SU-DHL-6 (cell line): ENCODE measurements around the gene THTPA.

Experiments
- H2AFZ ChIP-seq: fragments of 200-600 bp; sonication (generic); 2 replicates; pipeline ENCODE4 v1.6.1; 2014; ENCODE audit warnings: low read depth, mild to moderate bottlenecking, moderate library complexity, mixed read lengths, antibody characterized with exemption, low read length; ENCODE audit not compliant: severe bottlenecking
- H3F3A ChIP-seq: fragments of 200-600 bp; shearing (Covaris generic); 2 replicates; pipeline ENCODE4 v1.6.0; 2016; ENCODE audit warnings: antibody characterized with exemption, mild to moderate bottlenecking; ENCODE audit not compliant: insufficient read depth
- H3K27ac ChIP-seq: fragments of 200-600 bp; sonication (generic); 2 replicates; pipeline ENCODE4 v1.5.1; 2016; ENCODE audit warnings: low read depth, mild to moderate bottlenecking, low read length, moderate library complexity, mixed read lengths
- H3K27me3 ChIP-seq: fragments of 200-600 bp; sonication (generic), shearing (Covaris generic); 2 replicates; pipeline ENCODE4 v1.6.0; 2014; ENCODE audit warnings: mild to moderate bottlenecking, low read length
- H3K36me3 ChIP-seq: fragments of 200-600 bp; sonication (generic); 2 replicates; pipeline ENCODE4 v1.6.1; 2014; ENCODE audit warnings: mild to moderate bottlenecking, low read length, mixed read lengths
- H3K4me2 ChIP-seq: fragments of 300-600, 200-600 bp; shearing (Covaris generic), sonication (generic); 2 replicates; pipeline ENCODE4 v1.6.0; 2014; ENCODE audit warnings: low read length, low read depth, mild to moderate bottlenecking; ENCODE audit not compliant: poor library complexity, severe bottlenecking
- H3K4me3 ChIP-seq: fragments of 200-600 bp; sonication (generic); 2 replicates; pipeline ENCODE4 v1.5.1; 2014; ENCODE audit warnings: antibody characterized with exemption, low read length, mild to moderate bottlenecking, mixed read lengths; ENCODE audit not compliant: insufficient read depth, poor library complexity, severe bottlenecking
- H3K79me2 ChIP-seq: fragments of 200-600 bp; sonication (generic); 2 replicates; pipeline ENCODE4 v1.6.1; 2014; ENCODE audit warnings: mild to moderate bottlenecking, low read length, moderate library complexity; ENCODE audit not compliant: insufficient read depth
- H3K9ac ChIP-seq: fragments of 200-600 bp; sonication (generic); 2 replicates; pipeline ENCODE4 v1.7.0; 2014; ENCODE audit warnings: mild to moderate bottlenecking, low read length
- H3K9me2 ChIP-seq: fragments of 200-600 bp; sonication (generic); replicated peaks from 2 replicates; pipeline ENCODE4 v1.6.1; 2014; ENCODE audit warnings: low read length; ENCODE audit not compliant: insufficient read depth
- H3K9me3 ChIP-seq: fragments of 200-600 bp; sonication (generic); 2 replicates; pipeline ENCODE4 v1.6.1; 2014; ENCODE audit warnings: low read length, mixed read lengths; ENCODE audit not compliant: insufficient read depth
- H4K20me1 ChIP-seq: fragments of 200-600 bp; sonication (generic); 2 replicates; pipeline ENCODE4 v1.6.1; 2014; ENCODE audit warnings: low read depth, mild to moderate bottlenecking, antibody characterized with exemption, low read length, moderate library complexity, mixed read lengths
- EZH2phosphoT487 ChIP-seq: fragments of 200-600 bp; sonication (generic), shearing (Covaris generic); conservative IDR thresholded peaks from 2 replicates; pipeline ENCODE4 v1.6.1; 2018; ENCODE audit warnings: mild to moderate bottlenecking, antibody characterized with exemption, low read length, moderate library complexity, mixed read lengths
- TF ChIP-seq, protein P1 (sequence below): fragments of 200-600 bp; sonication (generic); IDR thresholded peaks from one replicate; pipeline ENCODE4 v1.5.1; 2017; ENCODE audit warnings: antibody characterized with exemption, mild to moderate bottlenecking, low read length, moderate library complexity; ENCODE audit not compliant: insufficient read depth, poor library complexity, severe bottlenecking

The THTPA gene

DNA sequence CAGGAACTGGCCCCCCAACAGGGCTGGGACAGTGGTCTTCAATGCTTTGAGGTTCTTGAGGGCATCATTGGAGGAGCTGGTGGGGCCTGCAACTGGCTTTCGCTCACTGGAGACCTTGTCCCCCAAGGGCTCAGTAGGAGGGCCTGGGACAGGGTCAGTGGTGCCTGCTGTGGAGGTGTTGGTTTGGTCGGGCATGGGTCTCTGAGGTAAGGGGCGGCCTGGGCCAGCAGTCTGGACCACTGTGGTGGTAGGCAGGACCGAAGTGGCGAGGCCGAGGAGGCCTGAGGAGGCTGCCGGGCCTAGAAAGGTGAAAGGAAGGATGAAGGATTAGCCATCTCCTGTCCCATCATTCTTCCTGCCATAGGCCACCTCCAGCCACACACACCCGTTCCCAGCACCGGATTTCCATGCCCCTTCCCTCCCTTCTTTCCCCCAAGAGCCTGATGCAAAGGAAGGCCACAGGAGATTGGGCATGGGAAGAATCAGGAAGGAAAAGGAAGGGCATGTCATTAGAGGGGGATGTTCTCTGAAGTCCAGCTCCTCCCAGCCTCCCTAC, 33.4 kb upstream of the THTPA start:
- no peaks in the 10 kb centered on the region for H3K36me3 ChIP-seq
- H3K9ac ChIP-seq, result no peak overlapping the region
- H3K9me3 ChIP-seq, result no peaks in the 10 kb centered on the region
- H3K9me2 ChIP-seq, result no peaks in the 10 kb centered on the region
- no peak overlapping the region for H2AFZ ChIP-seq
- no peak overlapping the region for H3K4me3 ChIP-seq
- no peak overlapping the region for H3K4me2 ChIP-seq
- H3K79me2 ChIP-seq, result no peaks in the 10 kb centered on the region
- H3K27ac ChIP-seq, result no peak overlapping the region
- no peaks in the 10 kb centered on the region for H3K27me3 ChIP-seq
- no peak for TF ChIP-seq EZH2phosphoT487
- TF ChIP-seq, protein P1, sequence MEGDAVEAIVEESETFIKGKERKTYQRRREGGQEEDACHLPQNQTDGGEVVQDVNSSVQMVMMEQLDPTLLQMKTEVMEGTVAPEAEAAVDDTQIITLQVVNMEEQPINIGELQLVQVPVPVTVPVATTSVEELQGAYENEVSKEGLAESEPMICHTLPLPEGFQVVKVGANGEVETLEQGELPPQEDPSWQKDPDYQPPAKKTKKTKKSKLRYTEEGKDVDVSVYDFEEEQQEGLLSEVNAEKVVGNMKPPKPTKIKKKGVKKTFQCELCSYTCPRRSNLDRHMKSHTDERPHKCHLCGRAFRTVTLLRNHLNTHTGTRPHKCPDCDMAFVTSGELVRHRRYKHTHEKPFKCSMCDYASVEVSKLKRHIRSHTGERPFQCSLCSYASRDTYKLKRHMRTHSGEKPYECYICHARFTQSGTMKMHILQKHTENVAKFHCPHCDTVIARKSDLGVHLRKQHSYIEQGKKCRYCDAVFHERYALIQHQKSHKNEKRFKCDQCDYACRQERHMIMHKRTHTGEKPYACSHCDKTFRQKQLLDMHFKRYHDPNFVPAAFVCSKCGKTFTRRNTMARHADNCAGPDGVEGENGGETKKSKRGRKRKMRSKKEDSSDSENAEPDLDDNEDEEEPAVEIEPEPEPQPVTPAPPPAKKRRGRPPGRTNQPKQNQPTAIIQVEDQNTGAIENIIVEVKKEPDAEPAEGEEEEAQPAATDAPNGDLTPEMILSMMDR, result no peak
- H4K20me1 ChIP-seq, result no peaks in the 10 kb centered on the region
- no peaks in the 10 kb centered on the region for H3F3A ChIP-seq

DNA sequence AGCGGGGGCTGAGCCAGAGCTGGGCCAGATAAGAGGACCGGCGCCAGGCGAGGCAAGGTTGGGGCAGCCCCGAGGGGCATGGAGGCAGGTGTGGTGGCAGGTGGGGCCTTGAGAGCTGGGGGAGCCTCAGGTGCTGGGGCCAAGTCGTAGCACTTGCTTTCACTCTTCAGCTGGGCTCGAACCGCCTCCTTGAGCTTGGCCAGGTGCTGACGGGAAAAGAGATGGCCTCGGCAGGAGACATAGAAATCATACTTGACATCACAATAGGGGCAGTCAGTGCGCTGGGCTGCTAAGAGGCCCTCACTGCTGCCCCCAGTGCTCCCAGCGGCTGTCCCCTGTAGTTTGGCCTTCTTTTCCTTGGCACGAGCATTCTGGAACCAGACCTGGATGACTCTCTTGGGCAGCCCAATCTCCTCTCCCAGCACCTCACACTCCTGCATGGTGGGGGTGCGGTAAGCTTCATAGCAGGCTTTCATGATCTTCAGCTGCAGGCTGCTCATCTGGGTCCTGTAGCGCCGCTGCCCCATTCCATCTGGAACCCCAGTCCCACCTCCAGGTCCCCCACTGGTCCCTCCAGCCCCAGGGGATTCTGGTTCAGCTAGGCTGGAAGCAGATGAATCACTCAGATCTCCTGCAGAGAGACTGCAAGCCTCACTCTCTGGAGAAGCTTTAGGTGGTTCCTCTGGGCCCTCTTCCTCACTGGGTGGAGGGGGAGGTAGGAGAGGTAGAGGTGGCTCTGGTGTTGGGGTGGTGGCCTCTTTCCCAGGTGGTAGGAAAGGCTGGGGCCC, 32.6 kb upstream of the THTPA start:
- Histone ChIP-seq H3K9me3 (no peaks in the 10 kb centered on the region), H3F3A (no peaks in the 10 kb centered on the region), H3K27me3 (no peaks in the 10 kb centered on the region), H2AFZ (no peak overlapping the region), H3K4me3 (no peak overlapping the region), H3K9me2 (no peaks in the 10 kb centered on the region), H3K36me3 (no peaks in the 10 kb centered on the region), H4K20me1 (no peaks in the 10 kb centered on the region), H3K79me2 (no peaks in the 10 kb centered on the region), H3K27ac (no peak overlapping the region), H3K4me2 (no peak overlapping the region), H3K9ac (no peak overlapping the region)
- TF ChIP-seq, protein P1, result no peak
- TF ChIP-seq EZH2phosphoT487, result no peak

DNA sequence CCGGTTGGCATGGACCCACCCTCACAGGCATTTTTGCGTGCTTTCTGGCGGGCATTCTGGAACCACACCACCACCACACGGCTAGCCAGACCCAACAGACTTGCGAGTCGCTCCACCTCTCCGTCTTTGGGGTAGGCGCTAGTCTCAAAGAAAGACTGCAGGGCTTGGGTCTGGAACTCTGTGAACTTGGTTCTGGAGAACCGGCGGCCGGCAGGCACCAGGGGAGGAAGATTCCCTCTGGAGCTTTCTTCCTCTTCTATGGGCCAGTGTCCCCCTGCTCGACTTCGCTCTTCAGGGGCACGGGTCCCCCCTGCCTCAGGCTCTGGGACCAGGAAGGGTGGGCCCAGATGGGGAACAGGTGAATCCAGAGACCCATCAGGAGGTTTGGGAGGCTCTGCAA, 31.1 kb upstream of the THTPA start:
- Histone ChIP-seq H2AFZ (no peak overlapping the region), H3K27ac (no peak overlapping the region), H3F3A (no peaks in the 10 kb centered on the region), H3K9ac (no peak overlapping the region), H3K36me3 (no peaks in the 10 kb centered on the region), H4K20me1 (no peaks in the 10 kb centered on the region), H3K4me3 (no peak overlapping the region), H3K4me2 (no peak overlapping the region), H3K9me3 (no peaks in the 10 kb centered on the region), H3K27me3 (no peaks in the 10 kb centered on the region), H3K9me2 (no peaks in the 10 kb centered on the region), H3K79me2 (no peaks in the 10 kb centered on the region)
- TF ChIP-seq EZH2phosphoT487, result no peak
- TF ChIP-seq, protein P1, result no peak
